ENCODE results near the gene FRMD4A.

The FRMD4A gene

GRCh38 chr10:13920465-13920864, 410.3 kb downstream of the FRMD4A start:
- no peaks in the 10 kb centered on the region for H3K9me3 ChIP-seq (ENCODE audit: severe bottlenecking)
- H3K27me3 ChIP-seq (ENCODE audit: insufficient read depth, poor library complexity, severe bottlenecking) = no peaks in the 10 kb centered on the region
- H3K36me3 ChIP-seq (ENCODE audit: low read depth) = no peaks in the 10 kb centered on the region
- no peak overlapping the region for H3K4me3 ChIP-seq (ENCODE audit: severe bottlenecking)
- DNase-seq (ENCODE audit: low spot score) = no peak
- H3K4me1 ChIP-seq (ENCODE audit: insufficient read depth, poor library complexity, severe bottlenecking) = peaks cover 7% of the 10 kb centered on the region
- H3K27ac ChIP-seq (ENCODE audit: poor library complexity, severe bottlenecking) = no peak overlapping the region
- no peak for TF ChIP-seq CTCF (IDR thresholded peaks at IDR 0.05; ENCODE audit: poor library complexity, severe bottlenecking)
- no peak for ATAC-seq (ENCODE audit: low read depth)

- ATAC-seq (ENCODE audit: low read depth) = no peak
Measured at GRCh38 chr10:13920031-13920430, 410.7 kb downstream of the FRMD4A start.

GRCh38 chr10:13917791-13918190, 412.9 kb downstream of the FRMD4A start:
- no peak for ATAC-seq (ENCODE audit: low read depth)
- no peak overlapping the region for H3K4me3 ChIP-seq (ENCODE audit: severe bottlenecking)
- H3K9me3 ChIP-seq (ENCODE audit: severe bottlenecking) = no peaks in the 10 kb centered on the region
- TF ChIP-seq CTCF (IDR thresholded peaks at IDR 0.05; ENCODE audit: poor library complexity, severe bottlenecking) = no peak
- H3K27ac ChIP-seq (ENCODE audit: poor library complexity, severe bottlenecking) = no peak overlapping the region
- H3K27me3 ChIP-seq (ENCODE audit: insufficient read depth, poor library complexity, severe bottlenecking) = no peaks in the 10 kb centered on the region
- H3K4me1 ChIP-seq (ENCODE audit: insufficient read depth, poor library complexity, severe bottlenecking) = no peaks in the 10 kb centered on the region
- no peak for DNase-seq (ENCODE audit: low spot score)
- H3K36me3 ChIP-seq (ENCODE audit: low read depth) = no peaks in the 10 kb centered on the region

More at GRCh38 chr10:13920031-13920430, 410.7 kb downstream of the FRMD4A start:
- no peak for TF ChIP-seq CTCF (IDR thresholded peaks at IDR 0.05; ENCODE audit: poor library complexity, severe bottlenecking)
- H3K4me3 ChIP-seq (ENCODE audit: severe bottlenecking) = no peak overlapping the region
- no peaks in the 10 kb centered on the region for H3K9me3 ChIP-seq (ENCODE audit: severe bottlenecking)
- no peaks in the 10 kb centered on the region for H3K36me3 ChIP-seq (ENCODE audit: low read depth)
- peaks cover 7% of the 10 kb centered on the region for H3K4me1 ChIP-seq (ENCODE audit: insufficient read depth, poor library complexity, severe bottlenecking)
- H3K27ac ChIP-seq (ENCODE audit: poor library complexity, severe bottlenecking) = no peak overlapping the region
- no peaks in the 10 kb centered on the region for H3K27me3 ChIP-seq (ENCODE audit: insufficient read depth, poor library complexity, severe bottlenecking)
- no peak for DNase-seq (ENCODE audit: low spot score)

DNA sequence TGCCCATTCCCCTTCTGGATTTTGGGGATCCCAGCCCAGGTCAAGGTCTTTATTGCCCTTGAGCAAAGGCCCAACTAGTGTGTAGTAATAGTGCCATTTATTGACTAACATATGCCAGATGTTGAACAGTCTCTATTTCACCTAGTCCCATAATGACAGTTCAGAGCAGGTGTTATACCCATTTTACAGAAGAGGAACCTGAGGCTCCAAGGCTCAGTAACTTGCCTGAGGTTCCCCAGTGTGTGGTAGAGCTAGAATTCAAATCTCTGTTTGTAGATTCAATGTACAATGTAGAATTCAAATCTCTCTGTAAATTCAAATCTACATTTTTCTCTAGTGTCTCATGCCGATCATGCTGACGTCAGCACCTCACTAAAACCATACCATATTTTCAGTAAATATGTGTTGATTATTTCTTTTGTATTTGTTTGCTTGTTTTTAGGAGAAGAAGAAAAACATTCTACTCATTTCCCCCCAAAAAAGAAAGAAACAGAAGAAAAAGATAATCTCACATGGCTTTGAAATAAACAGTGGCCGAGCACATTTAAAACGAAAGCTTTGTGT, 414.3 kb downstream of the FRMD4A start:
- no peak for TF ChIP-seq CTCF (IDR thresholded peaks at IDR 0.05; ENCODE audit: poor library complexity, severe bottlenecking)
- no peaks in the 10 kb centered on the region for H3K27me3 ChIP-seq (ENCODE audit: insufficient read depth, poor library complexity, severe bottlenecking)
- no peaks in the 10 kb centered on the region for H3K4me1 ChIP-seq (ENCODE audit: insufficient read depth, poor library complexity, severe bottlenecking)
- no peaks in the 10 kb centered on the region for H3K36me3 ChIP-seq (ENCODE audit: low read depth)
- no peak overlapping the region for H3K4me3 ChIP-seq (ENCODE audit: severe bottlenecking)
- H3K27ac ChIP-seq (ENCODE audit: poor library complexity, severe bottlenecking) = no peak overlapping the region
- DNase-seq (ENCODE audit: low spot score) (no peak), ATAC-seq (ENCODE audit: low read depth) (no peak)
- H3K9me3 ChIP-seq (ENCODE audit: severe bottlenecking) = no peaks in the 10 kb centered on the region

DNA sequence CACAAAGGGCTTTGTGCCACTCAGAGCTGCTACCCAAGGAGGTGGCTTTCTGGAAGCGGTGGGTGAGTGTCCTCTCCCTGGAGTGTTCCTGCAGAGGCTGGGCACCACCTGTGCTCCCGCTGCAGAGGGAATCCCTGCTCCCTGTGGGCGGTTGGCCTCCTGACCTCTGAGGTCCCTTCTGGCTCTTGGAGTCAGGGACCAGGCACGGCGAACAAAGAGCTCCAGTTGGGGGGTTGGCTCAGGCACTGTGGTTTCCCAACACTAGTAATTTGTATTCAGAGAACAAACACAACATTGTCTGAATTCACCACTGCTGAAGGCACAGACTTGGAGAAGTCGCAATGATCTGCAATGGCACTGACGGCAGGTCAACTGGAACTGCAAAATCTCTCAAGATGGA, 415.0 kb downstream of the FRMD4A start:
- H3K4me3 ChIP-seq (ENCODE audit: severe bottlenecking) = no peak overlapping the region
- TF ChIP-seq CTCF (IDR thresholded peaks at IDR 0.05; ENCODE audit: poor library complexity, severe bottlenecking) = no peak
- no peaks in the 10 kb centered on the region for H3K27me3 ChIP-seq (ENCODE audit: insufficient read depth, poor library complexity, severe bottlenecking)
- no peaks in the 10 kb centered on the region for H3K36me3 ChIP-seq (ENCODE audit: low read depth)
- DNase-seq (ENCODE audit: low spot score) (no peak), ATAC-seq (ENCODE audit: low read depth) (no peak)
- H3K4me1 ChIP-seq (ENCODE audit: insufficient read depth, poor library complexity, severe bottlenecking) = no peaks in the 10 kb centered on the region
- no peaks in the 10 kb centered on the region for H3K9me3 ChIP-seq (ENCODE audit: severe bottlenecking)
- no peak overlapping the region for H3K27ac ChIP-seq (ENCODE audit: poor library complexity, severe bottlenecking)
